A673 (cell line): ENCODE measurements around the gene ZSWIM8.

ENCODE experiments used
- CTCF ChIP-seq: fragments of 300-800, 200-600 bp; sonication (generic); conservative IDR thresholded peaks from 2 replicates; pipeline ENCODE4 v1.5.1; 2017; ENCODE audit warnings: low read depth, mild to moderate bottlenecking, antibody characterized with exemption, low read length, moderate library complexity, mixed read lengths
- EZH2 ChIP-seq: fragments of 200-600 bp; sonication (generic); IDR thresholded peaks from 2 replicates; pipeline ENCODE4 v1.6.1; 2017; ENCODE audit warnings: borderline replicate concordance, low read depth, mild to moderate bottlenecking, mixed read lengths, antibody characterized with exemption, low read length; ENCODE audit not compliant: poor library complexity, severe bottlenecking

GRCh38 chr10:73806176-73806950 lies 21.0 kb downstream of the ZSWIM8 start:
- TF ChIP-seq CTCF = no peak
- TF ChIP-seq EZH2 = no peak
